K562 (cell line): Measurements from ENCODE around the gene ATP2A2.

Experiments used
- CTCF ChIP-seq, 3 experiments: IDR thresholded peaks in 2 of 3; conservative IDR thresholded peaks in 1 of 3; 2 replicates each; pipeline ENCODE4 v1.5.1; 2011 to 2012; ENCODE audit warnings: low read length in 3 of 3, mild to moderate bottlenecking in 3 of 3, control low read depth in 2 of 3, improper control_type of control experiment in 1 of 3, inconsistent platforms in 1 of 3, low read depth in 1 of 3, mixed read lengths in 1 of 3, moderate library complexity in 1 of 3; ENCODE audit not compliant: insufficient read depth in 2 of 3
- JUN ChIP-seq, 2 experiments: sonication (generic) in 1 of 2; formaldehyde crosslinking in 1 of 2; IDR thresholded peaks; 2 replicates each; pipeline versions ENCODE4 v1.6.1 to v1.8.0; 2012 to 2022; ENCODE audit warnings: borderline replicate concordance in 2 of 2, mild to moderate bottlenecking in 2 of 2, improper control_type of control experiment in 1 of 2, low read depth in 1 of 2, low read length in 1 of 2, missing genetic modification reagents in 1 of 2
- MAX ChIP-seq: sonication (generic); formaldehyde crosslinking; IDR thresholded peaks from 2 replicates; pipeline ENCODE4 v1.9.0; 2022; ENCODE audit warnings: mild to moderate bottlenecking, missing genetic modification reagents
- MLX ChIP-seq, 2 experiments: fragments of 450-650 bp in 1 of 2; sonication (generic) in 1 of 2; formaldehyde crosslinking; conservative IDR thresholded peaks; 2 replicates each; pipeline versions ENCODE4 v1.4.0 to v1.8.1; 2020 to 2022; ENCODE audit warnings: mild to moderate bottlenecking in 1 of 2, missing genetic modification reagents in 1 of 2
- NR2C2 ChIP-seq, 2 experiments: fragments of 200-800 bp in 1 of 2; sonication (Bioruptor generic) in 1 of 2; sonication (generic) in 1 of 2; formaldehyde crosslinking in 1 of 2; IDR thresholded peaks; 2 replicates each; pipeline versions ENCODE4 v1.6.1 to v1.8.0; 2016 to 2022; ENCODE audit warnings: mild to moderate bottlenecking in 1 of 2, missing compliant biosample characterization in 1 of 2, missing genetic modification characterization in 1 of 2, missing genetic modification reagents in 1 of 2
- POLR2A ChIP-seq: fragments of 450-650 bp; conservative IDR thresholded peaks from 2 replicates; pipeline ENCODE4 v1.6.1; 2016
- SMC3 ChIP-seq: conservative IDR thresholded peaks from 2 replicates; pipeline ENCODE4 v1.6.1; 2011; ENCODE audit warnings: low read depth, low read length, improper control_type of control experiment; ENCODE audit not compliant: insufficient read depth
- SPI1 ChIP-seq: IDR thresholded peaks from 2 replicates; pipeline ENCODE4 v1.6.1; 2011; ENCODE audit warnings: low read depth, low read length, control low read depth, borderline replicate concordance
- ZBTB49 ChIP-seq: sonication (generic); formaldehyde crosslinking; IDR thresholded peaks from 2 replicates; pipeline ENCODE4 v1.8.0; 2022; ENCODE audit warnings: missing genetic modification reagents, mild to moderate bottlenecking, borderline replicate concordance
- ZNF24 ChIP-seq: fragments of 450-650 bp; IDR thresholded peaks from 2 replicates; pipeline ENCODE4 v1.6.1; 2016
- ZNF274 ChIP-seq: IDR thresholded peaks from 2 replicates; pipeline ENCODE4 v1.6.1; 2011; ENCODE audit warnings: low read depth, mild to moderate bottlenecking, low read length, moderate library complexity, borderline replicate concordance

- TF ChIP-seq SMC3, result no peak
- no peak for TF ChIP-seq POLR2A
- no peak for TF ChIP-seq SPI1
- TF ChIP-seq NR2C2 (CRISPR knock-in tag; IDR thresholded peaks at IDR 0.05), result no peak
- no peak for TF ChIP-seq NR2C2 (tag; IDR thresholded peaks at IDR 0.05)
- TF ChIP-seq JUN (IDR thresholded peaks at IDR 0.05; ENCODE audit: borderline replicate concordance, low read depth, low read length), result no peak
- TF ChIP-seq JUN (CRISPR knock-in tag; IDR thresholded peaks at IDR 0.05; ENCODE audit: borderline replicate concordance), result no peak
- TF ChIP-seq ZNF274, result no peak
- no peak for TF ChIP-seq CTCF (IDR thresholded peaks at IDR 0.05 in 2 of 3, conservative IDR thresholded peaks at IDR 0.05 in 1 of 3; ENCODE audit: insufficient read depth in 2 of 3, low read depth in 1 of 3, low read length in 3 of 3)
- no peak for TF ChIP-seq MLX (CRISPR knock-in tag; conservative IDR thresholded peaks at IDR 0.05)
- TF ChIP-seq ZNF24, result no peak
- no peak for TF ChIP-seq MAX (CRISPR knock-in tag)
- TF ChIP-seq ZBTB49 (CRISPR knock-in tag), result no peak
These were observed 26.0 kb upstream of the ATP2A2 start for GRCh38 chr12:110254971-110255540.
